IPS DF 6.9 (cell line): ENCODE measurements around the gene PURA.

Experiments used
- DNase-seq: peaks from one replicate; pipeline ENCODE4 v3.0.0-alpha.2; 2013; ENCODE audit warnings: low read depth, low spot score
- H3K27ac ChIP-seq: one replicate; pipeline ENCODE4 v1.5.1; 2013; ENCODE audit warnings: low read length, control low read depth
- H3K27me3 ChIP-seq: 2 replicates; pipeline ENCODE4 v1.6.1; 2013; ENCODE audit warnings: mild to moderate bottlenecking, low read length; ENCODE audit not compliant: control insufficient read depth, insufficient read depth
- H3K36me3 ChIP-seq: 2 replicates; pipeline ENCODE4 v1.6.1; 2013; ENCODE audit warnings: low read length; ENCODE audit not compliant: control insufficient read depth, insufficient read depth
- H3K4me1 ChIP-seq: 2 replicates; pipeline ENCODE4 v1.6.1; 2013; ENCODE audit warnings: low read length; ENCODE audit not compliant: control insufficient read depth, insufficient read depth
- H3K4me3 ChIP-seq: 2 replicates; pipeline ENCODE4 v1.5.1; 2013; ENCODE audit warnings: mild to moderate bottlenecking, low read length
- H3K9me3 ChIP-seq: 2 replicates; pipeline ENCODE4 v1.6.1; 2013; ENCODE audit warnings: low read length, inconsistent platforms; ENCODE audit not compliant: control insufficient read depth, insufficient read depth
- WGBS: extraction: QIAGEN DNeasy Blood & Tissue Kit; methylation state at CpG from one replicate; pipeline ENCODE4 v1.1.7; 2013; ENCODE audit warnings: mixed read lengths, missing lambda C conversion rate; ENCODE audit not compliant: insufficient read length, insufficient coverage; 5-methylcytosine and 5-hydroxymethylcytosine counted together

Gene PURA

DNA sequence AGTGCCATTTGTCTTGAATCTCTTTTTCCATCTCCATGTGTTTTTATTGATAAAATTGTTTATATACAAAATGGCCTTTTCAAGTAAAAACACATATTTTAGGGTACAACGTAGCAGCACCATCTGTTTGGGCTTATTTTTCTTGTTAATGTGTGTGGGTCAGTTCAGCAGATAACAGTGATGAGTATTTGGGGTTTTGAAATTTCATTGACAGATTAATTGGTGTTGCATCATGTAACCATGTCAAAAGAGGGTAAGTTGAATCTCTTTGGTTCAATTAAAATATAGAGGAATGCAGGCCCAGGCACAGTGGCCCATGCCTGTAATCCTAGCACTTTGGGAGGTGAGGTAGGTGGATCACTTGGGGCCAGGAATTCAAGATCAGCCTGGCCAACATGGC lies 20.0 kb upstream of the PURA start:
- no peaks in the 10 kb centered on the region for H3K36me3 ChIP-seq
- no peak for DNase-seq
- no peak overlapping the region for H3K4me3 ChIP-seq
- no peaks in the 10 kb centered on the region for H3K4me1 ChIP-seq
- H3K27me3 ChIP-seq, result no peaks in the 10 kb centered on the region
- H3K9me3 ChIP-seq, result no peaks in the 10 kb centered on the region
- no CpG with 5 or more reads among the region's 1 CpG for WGBS
- no peak overlapping the region for H3K27ac ChIP-seq

- Histone ChIP-seq H3K4me3 (no peak overlapping the region), H3K4me1 (no peaks in the 10 kb centered on the region), H3K9me3 (no peaks in the 10 kb centered on the region), H3K27ac (no peak overlapping the region), H3K36me3 (no peaks in the 10 kb centered on the region), H3K27me3 (no peaks in the 10 kb centered on the region)
- DNase-seq, result no peak
These were observed 19.0 kb upstream of the PURA start for GRCh38 chr5:140094889-140095288.

DNA sequence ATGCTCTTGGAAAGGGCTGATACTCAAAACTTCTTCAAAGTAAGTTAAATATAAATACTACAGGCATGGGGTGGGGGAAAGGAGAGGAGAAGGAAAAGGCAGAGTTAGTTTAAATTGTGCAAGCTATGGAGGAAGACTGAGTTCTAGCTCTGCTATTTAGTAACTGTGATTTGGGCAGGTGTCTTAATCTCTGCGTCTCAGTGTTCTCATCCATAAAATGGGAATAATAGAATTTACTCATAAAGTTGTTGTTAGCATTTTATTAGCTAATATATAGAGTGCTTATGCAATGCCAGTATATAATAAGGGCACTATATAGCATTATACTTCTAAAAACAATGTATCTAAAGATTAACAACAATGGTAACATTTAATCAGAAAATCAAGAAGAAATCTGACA lies 12.7 kb upstream of the PURA start:
- WGBS, result no CpG with 5 or more reads among the region's 1 CpG
- no peaks in the 10 kb centered on the region for H3K36me3 ChIP-seq
- H3K27ac ChIP-seq, result no peak overlapping the region
- H3K4me1 ChIP-seq, result no peaks in the 10 kb centered on the region
- no peak overlapping the region for H3K4me3 ChIP-seq
- DNase-seq, result no peak
- H3K27me3 ChIP-seq, result peaks cover 6% of the 10 kb centered on the region; the same call in 1 of the 2 replicates
- no peaks in the 10 kb centered on the region for H3K9me3 ChIP-seq

GRCh38 chr5:140103154-140103553 lies 10.8 kb upstream of the PURA start:
- no peak for DNase-seq
- Histone ChIP-seq H3K4me1 (no peaks in the 10 kb centered on the region), H3K27me3 (peaks cover 12% of the 10 kb centered on the region; the same call in 1 of the 2 replicates), H3K36me3 (no peaks in the 10 kb centered on the region), H3K9me3 (no peaks in the 10 kb centered on the region), H3K4me3 (no peak overlapping the region), H3K27ac (no peak overlapping the region)
- WGBS, result no CpG with 5 or more reads among the region's 1 CpG

DNA sequence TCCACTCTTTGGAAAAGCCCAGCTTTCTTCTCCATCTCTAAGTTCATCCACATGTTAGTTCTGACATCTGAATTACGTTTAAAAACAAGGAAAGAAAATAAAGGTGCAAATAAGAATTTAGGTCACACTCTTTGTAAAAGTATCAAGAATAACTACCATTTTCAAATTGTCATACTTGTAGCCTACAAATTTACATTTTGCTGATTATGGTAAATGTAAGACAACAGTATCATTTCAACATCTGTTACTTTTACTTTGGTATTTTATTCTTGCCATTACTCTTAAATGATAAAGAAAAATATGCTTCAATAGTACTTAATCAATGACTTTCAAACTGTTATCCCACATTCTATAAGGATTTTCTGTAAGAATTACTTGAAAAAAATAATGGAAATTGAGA lies 9.8 kb upstream of the PURA start:
- Histone ChIP-seq H3K27ac (no peak overlapping the region), H3K4me3 (no peak overlapping the region), H3K36me3 (no peaks in the 10 kb centered on the region), H3K4me1 (no peaks in the 10 kb centered on the region; the same call in 1 of the 2 replicates), H3K27me3 (peaks cover 17% of the 10 kb centered on the region; the same call in 1 of the 2 replicates), H3K9me3 (no peaks in the 10 kb centered on the region)
- no CpG with 5 or more reads among the region's 1 CpG for WGBS
- DNase-seq, result no peak

DNA sequence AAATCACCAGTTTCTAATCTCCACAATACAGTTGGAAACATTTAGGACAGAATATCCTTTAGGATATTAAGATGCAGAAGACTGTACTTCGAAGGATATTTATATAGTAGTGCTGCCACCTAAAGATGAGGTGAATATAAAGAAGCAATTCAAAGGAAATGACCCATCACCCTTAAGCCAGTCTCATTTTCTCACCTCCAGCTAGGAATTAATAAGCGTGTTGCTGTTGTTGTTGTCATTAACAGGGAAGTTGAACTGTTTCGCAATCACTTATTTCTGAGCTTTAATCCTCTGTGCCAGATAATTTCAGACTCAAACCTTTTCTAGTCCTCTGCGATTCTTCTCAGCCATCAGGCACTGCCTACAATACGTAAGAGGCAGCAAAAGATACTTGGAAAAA lies 7.8 kb upstream of the PURA start:
- DNase-seq, result no peak
- Histone ChIP-seq H3K9me3 (no peaks in the 10 kb centered on the region), H3K27me3 (peaks cover 23% of the 10 kb centered on the region; the same call in 1 of the 2 replicates), H3K36me3 (no peaks in the 10 kb centered on the region), H3K27ac (no peak overlapping the region), H3K4me1 (no peaks in the 10 kb centered on the region; the same call in 1 of the 2 replicates), H3K4me3 (no peak overlapping the region)
- WGBS, result no CpG with 5 or more reads among the region's 5 CpGs

DNA sequence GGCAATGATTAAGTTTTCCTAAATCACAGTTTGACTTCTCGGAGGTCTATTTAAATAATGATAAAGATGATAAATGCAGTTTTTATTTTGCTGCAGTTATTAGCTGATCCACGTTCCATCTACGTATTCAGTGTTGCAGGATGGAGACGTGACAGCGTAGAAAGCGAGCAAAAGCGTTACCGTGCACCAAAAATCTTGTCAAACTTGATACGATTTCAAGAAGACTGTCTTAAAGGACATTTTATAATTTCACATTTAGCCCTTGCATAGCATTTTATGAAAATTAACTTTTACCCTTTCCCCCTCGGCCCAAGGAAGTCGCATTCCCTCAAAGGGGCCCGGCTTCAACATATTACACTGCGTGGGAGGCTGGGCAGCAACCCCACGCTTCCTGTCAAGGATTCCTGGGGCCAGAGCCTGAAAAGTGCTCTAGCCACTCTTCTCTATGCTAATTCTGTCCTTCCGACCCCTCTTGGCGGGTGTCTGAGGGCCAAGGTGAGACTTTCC lies 7.1 kb upstream of the PURA start:
- Histone ChIP-seq H3K27me3 (peaks cover 29% of the 10 kb centered on the region), H3K36me3 (no peaks in the 10 kb centered on the region), H3K4me3 (peak overlapping the region; percentile 84; the same call in 1 of the 2 replicates), H3K4me1 (no peaks in the 10 kb centered on the region; the same call in 1 of the 2 replicates), H3K9me3 (no peaks in the 10 kb centered on the region), H3K27ac (no peak overlapping the region)
- no peak for DNase-seq
- WGBS, result no CpG with 5 or more reads among the region's 16 CpGs

DNA sequence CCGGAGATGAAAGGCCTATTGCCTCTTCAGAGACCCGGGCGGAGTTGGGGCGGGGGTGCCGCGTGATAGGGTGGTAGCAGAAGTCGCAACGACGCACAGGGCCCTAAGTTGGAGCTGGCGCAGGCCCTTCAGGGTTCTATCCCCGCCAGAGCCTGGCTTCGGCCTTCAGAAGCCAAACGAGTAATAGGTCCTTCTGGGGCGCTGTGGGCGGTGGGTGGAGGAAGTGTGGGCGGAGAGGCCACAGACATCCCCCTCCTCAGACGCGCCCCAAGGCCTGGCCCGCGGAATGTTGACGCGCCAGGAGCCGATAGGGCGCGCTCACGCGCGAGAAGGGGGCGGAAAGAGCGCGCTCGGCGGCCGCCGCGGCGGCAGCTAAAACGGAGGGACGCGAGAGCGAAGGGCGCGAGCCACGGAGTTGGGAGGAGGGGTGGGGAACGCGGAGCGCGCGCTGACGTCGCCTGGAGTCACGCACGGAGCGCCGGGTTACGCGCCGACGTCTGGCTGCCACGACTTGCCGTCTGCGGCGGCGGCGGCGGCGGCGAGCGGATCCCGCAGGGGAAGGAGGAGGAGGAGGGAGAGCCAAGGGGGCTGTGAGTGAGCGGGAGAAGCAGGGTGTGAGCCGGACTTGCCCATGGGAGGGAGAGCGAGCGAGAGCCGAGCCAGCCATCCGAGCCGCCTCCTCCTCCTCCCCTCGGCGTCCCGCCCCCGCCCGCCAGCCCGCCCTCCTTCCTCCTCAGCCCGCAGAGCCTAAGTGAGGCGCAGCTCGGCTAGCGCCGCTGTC lies 6.4 kb upstream of the PURA start:
- WGBS, result no CpG with 5 or more reads among the region's 88 CpGs
- DNase-seq, result no peak
- H3K27ac ChIP-seq, result no peak overlapping the region
- H3K4me1 ChIP-seq, result no peaks in the 10 kb centered on the region; the same call in 1 of the 2 replicates
- peak overlapping the region; percentile 84 for H3K4me3 ChIP-seq
- H3K36me3 ChIP-seq, result no peaks in the 10 kb centered on the region
- H3K27me3 ChIP-seq, result peaks cover 36% of the 10 kb centered on the region
- H3K9me3 ChIP-seq, result no peaks in the 10 kb centered on the region

- no CpG with 5 or more reads among the region's 52 CpGs for WGBS
These were observed 5.6 kb upstream of the PURA start for GRCh38 chr5:140108093-140109017.

DNA sequence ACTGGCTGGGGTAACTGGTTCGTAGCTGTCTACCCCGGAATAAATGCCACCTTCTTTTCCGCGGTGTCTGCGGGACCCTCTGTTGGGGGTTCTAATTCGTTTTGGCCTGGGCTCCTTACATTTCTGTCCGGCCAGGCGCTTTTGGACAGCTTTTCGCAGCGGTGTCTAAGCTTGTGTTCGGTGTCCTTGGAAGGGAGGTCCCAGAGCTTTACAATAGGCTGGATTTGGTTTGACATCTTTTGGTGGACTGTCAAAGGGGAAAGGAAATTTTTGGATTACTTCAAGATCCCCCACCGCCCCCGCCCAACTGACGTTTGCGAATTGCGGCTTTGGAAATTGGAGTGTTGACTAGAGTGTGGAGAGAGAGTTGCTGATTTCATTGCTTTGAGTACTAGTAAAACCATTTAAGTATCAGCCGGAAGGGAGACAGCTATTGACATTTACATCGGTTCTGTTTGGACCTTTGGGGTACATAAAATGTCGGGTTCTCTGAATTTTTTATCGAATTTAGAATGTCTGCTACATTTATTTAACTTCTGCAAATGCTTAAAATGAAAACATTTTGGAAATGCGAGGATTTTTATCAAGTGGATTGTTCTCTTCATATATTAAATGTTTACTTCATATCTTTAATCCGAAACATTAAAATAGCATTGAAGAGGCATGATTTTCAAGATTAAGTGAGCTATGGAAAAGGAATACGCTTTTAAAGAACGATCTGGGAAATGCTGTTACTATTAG lies 4.7 kb upstream of the PURA start:
- no CpG with 5 or more reads among the region's 24 CpGs for WGBS
- Histone ChIP-seq H3K27ac (no peak overlapping the region), H3K4me3 (no peak overlapping the region), H3K27me3 (peaks cover 39% of the 10 kb centered on the region), H3K4me1 (no peaks in the 10 kb centered on the region; the same call in 1 of the 2 replicates), H3K36me3 (no peaks in the 10 kb centered on the region), H3K9me3 (no peaks in the 10 kb centered on the region)
- no peak for DNase-seq

More at GRCh38 chr5:140108093-140109017, 5.6 kb upstream of the PURA start:
- Histone ChIP-seq H3K36me3 (no peaks in the 10 kb centered on the region), H3K4me3 (peak overlapping the region; percentile 84; the same call in 1 of the 2 replicates), H3K4me1 (no peaks in the 10 kb centered on the region; the same call in 1 of the 2 replicates), H3K27me3 (peaks cover 41% of the 10 kb centered on the region), H3K9me3 (no peaks in the 10 kb centered on the region), H3K27ac (no peak overlapping the region)
- DNase-seq, result no peak
